GM18508 (cell line): ENCODE results near the gene ATF5.

Experiments used
- ATAC-seq: cut with Tn5 transposase; IDR thresholded peaks from one replicate; pipeline ENCODE4 v1.9.1; 2021; ENCODE audit warnings: moderate number of reproducible peaks; ENCODE audit not compliant: insufficient read depth, unreplicated experiment

Gene ATF5

GRCh38 chr19:49894011-49894664 lies 34.9 kb upstream of the ATF5 start:
- no peak for ATAC-seq

- ATAC-seq: no peak
Measured at GRCh38 chr19:49894879-49895565, 34.0 kb upstream of the ATF5 start.

- no peak for ATAC-seq
Measured at GRCh38 chr19:49895566-49896297, 33.3 kb upstream of the ATF5 start.

- peak; percentile 33 for ATAC-seq
Measured at GRCh38 chr19:49896863-49897621, 32.0 kb upstream of the ATF5 start, which contains the start of gene IL4I1. IL4I1 (minus strand) TSS chr19:49896887; CDS start chr19:49896160, 727 bp downstream.

GRCh38 chr19:49904136-49904535 lies 24.9 kb upstream of the ATF5 start:
- no peak for ATAC-seq

- ATAC-seq: no peak
Measured at GRCh38 chr19:49906879-49907564, 22.0 kb upstream of the ATF5 start.

- ATAC-seq: no peak
Measured at GRCh38 chr19:49907745-49908446, 21.1 kb upstream of the ATF5 start.

- no peak for ATAC-seq
Measured at GRCh38 chr19:49908480-49909420, 20.3 kb upstream of the ATF5 start.

GRCh38 chr19:49910179-49910578 lies 18.8 kb upstream of the ATF5 start:
- no peak for ATAC-seq

- ATAC-seq: no peak
Measured at GRCh38 chr19:49911381-49912145, 17.4 kb upstream of the ATF5 start.

- ATAC-seq: no peak
Measured at GRCh38 chr19:49912965-49913685, 15.9 kb upstream of the ATF5 start.

- no peak for ATAC-seq
Measured at GRCh38 chr19:49913720-49914119, 15.3 kb upstream of the ATF5 start.

- no peak for ATAC-seq
Measured at GRCh38 chr19:49915271-49915670, 13.7 kb upstream of the ATF5 start.

- no peak for ATAC-seq
Measured at GRCh38 chr19:49916839-49917733, 11.9 kb upstream of the ATF5 start.

- ATAC-seq: no peak
Measured at GRCh38 chr19:49918089-49918488, 10.9 kb upstream of the ATF5 start.
